Measurements from ENCODE around the gene U2SURP. TPM values are rescaled to one million over a fixed set of nuclear protein-coding genes. Genes with fewer than 3 reads are reported as not detected.

Gene U2SURP
- 79.2 TPM for polyA plus RNA-seq (2013, experiment 1 of 2)
- 92.8 TPM for polyA plus RNA-seq (2013, experiment 2 of 2)

GRCh38 chr3:143001369-143002082, at the start of gene U2SURP:
TSS of gene U2SURP (plus strand) at chr3:143001570. CDS start at chr3:143001629, 59 bp downstream.
- Histone ChIP-seq H3K4me3 (ENCODE audit: extremely low read depth, insufficient read depth, low read length, poor library complexity, severe bottlenecking) (peak within 1 kb of the TSS; percentile 93), H3K27ac (ENCODE audit: low read depth, low read length, severe bottlenecking) (peak within 1 kb of the TSS; percentile 99), H3K9me3 (ENCODE audit: control insufficient read depth, low read length) (no peaks in the 10 kb centered on the region), H3K36me3 (ENCODE audit: control insufficient read depth, insufficient read depth, low read length) (no peaks in the 10 kb centered on the region), H3K4me1 (ENCODE audit: control insufficient read depth, insufficient read depth, low read length, poor library complexity, severe bottlenecking) (peaks cover 12% of the 10 kb centered on the region)
- WGBS, 2 experiments (ENCODE audit: insufficient coverage in 2 of 2): 0% methylated on average over 33 to 50 of the region's 55 CpGs

GRCh38 chr3:142951794-142952193, 49.6 kb upstream of the U2SURP start:
- Histone ChIP-seq H3K4me3 (ENCODE audit: extremely low read depth, insufficient read depth, low read length, poor library complexity, severe bottlenecking) (no peak overlapping the region), H3K36me3 (ENCODE audit: control insufficient read depth, insufficient read depth, low read length) (no peaks in the 10 kb centered on the region), H3K9me3 (ENCODE audit: control insufficient read depth, low read length) (no peaks in the 10 kb centered on the region), H3K4me1 (ENCODE audit: control insufficient read depth, insufficient read depth, low read length, poor library complexity, severe bottlenecking) (peaks cover 8% of the 10 kb centered on the region), H3K27ac (ENCODE audit: low read depth, low read length, severe bottlenecking) (no peak overlapping the region)
- 96 to 100% methylated on average over 2 of the region's 2 CpGs for WGBS, 2 experiments (ENCODE audit: insufficient coverage in 2 of 2)

- WGBS, 2 experiments (ENCODE audit: insufficient coverage in 2 of 2): 93 to 94% methylated on average over 3 of the region's 8 CpGs
Measured at GRCh38 chr3:142952272-142953193, 48.8 kb upstream of the U2SURP start.

GRCh38 chr3:142953443-142953842, 47.9 kb upstream of the U2SURP start:
- Histone ChIP-seq H3K9me3 (ENCODE audit: control insufficient read depth, low read length) (no peaks in the 10 kb centered on the region), H3K4me3 (ENCODE audit: extremely low read depth, insufficient read depth, low read length, poor library complexity, severe bottlenecking) (no peak overlapping the region)

More at GRCh38 chr3:142952272-142953193, 48.8 kb upstream of the U2SURP start:
- Histone ChIP-seq H3K27ac (ENCODE audit: low read depth, low read length, severe bottlenecking) (no peak overlapping the region), H3K9me3 (ENCODE audit: control insufficient read depth, low read length) (no peaks in the 10 kb centered on the region), H3K4me1 (ENCODE audit: control insufficient read depth, insufficient read depth, low read length, poor library complexity, severe bottlenecking) (peaks cover 7% of the 10 kb centered on the region), H3K36me3 (ENCODE audit: control insufficient read depth, insufficient read depth, low read length) (no peaks in the 10 kb centered on the region), H3K4me3 (ENCODE audit: extremely low read depth, insufficient read depth, low read length, poor library complexity, severe bottlenecking) (no peak overlapping the region)

GRCh38 chr3:142958707-142959106, 42.7 kb upstream of the U2SURP start:
- H3K36me3 ChIP-seq (ENCODE audit: control insufficient read depth, insufficient read depth, low read length): no peaks in the 10 kb centered on the region
- WGBS, 2 experiments (ENCODE audit: insufficient coverage in 2 of 2): 71 to 80% methylated on average over 2 to 3 of the region's 6 CpGs
- H3K4me3 ChIP-seq (ENCODE audit: extremely low read depth, insufficient read depth, low read length, poor library complexity, severe bottlenecking): no peak overlapping the region
- H3K27ac ChIP-seq (ENCODE audit: low read depth, low read length, severe bottlenecking): no peak overlapping the region
- peaks cover 11% of the 10 kb centered on the region for H3K4me1 ChIP-seq (ENCODE audit: control insufficient read depth, insufficient read depth, low read length, poor library complexity, severe bottlenecking)
- peaks cover 4% of the 10 kb centered on the region for H3K9me3 ChIP-seq (ENCODE audit: control insufficient read depth, low read length)

More at GRCh38 chr3:142953443-142953842, 47.9 kb upstream of the U2SURP start:
- 100% methylated on average over 1 of the region's 3 CpGs; no CpG with 5 or more reads in 1 of the 2 experiments for WGBS, 2 experiments (ENCODE audit: insufficient coverage in 2 of 2)
- peaks cover 7% of the 10 kb centered on the region for H3K4me1 ChIP-seq (ENCODE audit: control insufficient read depth, insufficient read depth, low read length, poor library complexity, severe bottlenecking)
- no peak overlapping the region for H3K27ac ChIP-seq (ENCODE audit: low read depth, low read length, severe bottlenecking)
- no peaks in the 10 kb centered on the region for H3K36me3 ChIP-seq (ENCODE audit: control insufficient read depth, insufficient read depth, low read length)

GRCh38 chr3:142960322-142960850, 41.0 kb upstream of the U2SURP start:
- Histone ChIP-seq H3K27ac (ENCODE audit: low read depth, low read length, severe bottlenecking) (no peak overlapping the region), H3K4me3 (ENCODE audit: extremely low read depth, insufficient read depth, low read length, poor library complexity, severe bottlenecking) (no peak overlapping the region), H3K36me3 (ENCODE audit: control insufficient read depth, insufficient read depth, low read length) (no peaks in the 10 kb centered on the region), H3K4me1 (ENCODE audit: control insufficient read depth, insufficient read depth, low read length, poor library complexity, severe bottlenecking) (peaks cover 11% of the 10 kb centered on the region), H3K9me3 (ENCODE audit: control insufficient read depth, low read length) (peaks cover 4% of the 10 kb centered on the region)
- WGBS, 2 experiments (ENCODE audit: insufficient coverage in 2 of 2): 100% methylated on average over 1 of the region's 1 CpG; no CpG with 5 or more reads in 1 of the 2 experiments

- 93 to 100% methylated on average over 1 of the region's 2 CpGs for WGBS, 2 experiments (ENCODE audit: insufficient coverage in 2 of 2)
- H3K4me3 ChIP-seq (ENCODE audit: extremely low read depth, insufficient read depth, low read length, poor library complexity, severe bottlenecking): no peak overlapping the region
- peaks cover 9% of the 10 kb centered on the region for H3K4me1 ChIP-seq (ENCODE audit: control insufficient read depth, insufficient read depth, low read length, poor library complexity, severe bottlenecking)
- peaks cover 4% of the 10 kb centered on the region for H3K9me3 ChIP-seq (ENCODE audit: control insufficient read depth, low read length)
- H3K27ac ChIP-seq (ENCODE audit: low read depth, low read length, severe bottlenecking): no peak overlapping the region
- no peaks in the 10 kb centered on the region for H3K36me3 ChIP-seq (ENCODE audit: control insufficient read depth, insufficient read depth, low read length)
Measured at GRCh38 chr3:142961539-142961938, 39.8 kb upstream of the U2SURP start.

- peaks cover 7% of the 10 kb centered on the region for H3K4me1 ChIP-seq (ENCODE audit: control insufficient read depth, insufficient read depth, low read length, poor library complexity, severe bottlenecking)
- peaks cover 4% of the 10 kb centered on the region for H3K9me3 ChIP-seq (ENCODE audit: control insufficient read depth, low read length)
- H3K27ac ChIP-seq (ENCODE audit: low read depth, low read length, severe bottlenecking): no peak overlapping the region
- H3K4me3 ChIP-seq (ENCODE audit: extremely low read depth, insufficient read depth, low read length, poor library complexity, severe bottlenecking): no peak overlapping the region
- 97 to 98% methylated on average over 19 of the region's 19 CpGs for WGBS, 2 experiments (ENCODE audit: insufficient coverage in 2 of 2)
- H3K36me3 ChIP-seq (ENCODE audit: control insufficient read depth, insufficient read depth, low read length): no peaks in the 10 kb centered on the region
Measured at GRCh38 chr3:142962175-142962519, 39.2 kb upstream of the U2SURP start.

- 68 to 73% methylated on average over 62 to 63 of the region's 63 CpGs for WGBS, 2 experiments (ENCODE audit: insufficient coverage in 2 of 2)
- H3K27ac ChIP-seq (ENCODE audit: low read depth, low read length, severe bottlenecking): no peak overlapping the region
- H3K9me3 ChIP-seq (ENCODE audit: control insufficient read depth, low read length): peaks cover 4% of the 10 kb centered on the region
- no peaks in the 10 kb centered on the region for H3K36me3 ChIP-seq (ENCODE audit: control insufficient read depth, insufficient read depth, low read length)
- peak overlapping the region; percentile 69 for H3K4me3 ChIP-seq (ENCODE audit: extremely low read depth, insufficient read depth, low read length, poor library complexity, severe bottlenecking)
- peaks cover 7% of the 10 kb centered on the region for H3K4me1 ChIP-seq (ENCODE audit: control insufficient read depth, insufficient read depth, low read length, poor library complexity, severe bottlenecking)
Measured at GRCh38 chr3:142962520-142963233, 38.7 kb upstream of the U2SURP start.

- WGBS, 2 experiments (ENCODE audit: insufficient coverage in 2 of 2): 0 to 2% methylated on average over 23 to 32 of the region's 35 CpGs
Measured at GRCh38 chr3:142963234-142963515, 38.2 kb upstream of the U2SURP start.

More at GRCh38 chr3:142963234-142963515, 38.2 kb upstream of the U2SURP start:
- H3K27ac ChIP-seq (ENCODE audit: low read depth, low read length, severe bottlenecking): no peak overlapping the region
- H3K4me3 ChIP-seq (ENCODE audit: extremely low read depth, insufficient read depth, low read length, poor library complexity, severe bottlenecking): peak overlapping the region; percentile 69
- H3K9me3 ChIP-seq (ENCODE audit: control insufficient read depth, low read length): peaks cover 4% of the 10 kb centered on the region
- no peaks in the 10 kb centered on the region for H3K36me3 ChIP-seq (ENCODE audit: control insufficient read depth, insufficient read depth, low read length)
- H3K4me1 ChIP-seq (ENCODE audit: control insufficient read depth, insufficient read depth, low read length, poor library complexity, severe bottlenecking): peaks cover 7% of the 10 kb centered on the region
